ENCODE data around the gene DBN1. TPM values are rescaled to one million over a fixed set of nuclear protein-coding genes. Genes with fewer than 3 reads are reported as not detected.

DBN1 gene
- total and polyA plus RNA-seq, 9 of the 15 experiments (the other 6 are each of a cell fraction or from before 2014, with no cell fraction given), result 0.25 to 87.2 (median 27.9) TPM

- TF ChIP-seq MTF1 (CRISPR knock-in tag; IDR thresholded peaks at IDR 0.05; ENCODE audit: borderline replicate concordance) (no peak), RFX7 (CRISPR knock-in tag; IDR thresholded peaks at IDR 0.05) (no peak), ZNF239 (CRISPR knock-in tag; IDR thresholded peaks at IDR 0.05) (no peak), NELFE (IDR thresholded peaks at IDR 0.05; ENCODE audit: insufficient read depth, insufficient read length) (no peak), ZBTB2 (IDR thresholded peaks at IDR 0.05) (peak; percentile 54; the same call in 1 of the 2 replicates), MAZ (CRISPR knock-in tag; conservative IDR thresholded peaks at IDR 0.05 in 1 of 2, IDR thresholded peaks at IDR 0.05 in 1 of 2) (peak in 1 of 2 experiments; percentile 51; a peak in 1 of 4 replicates), MYNN (IDR thresholded peaks at IDR 0.05) (no peak), MYNN (CRISPR knock-in tag; IDR thresholded peaks at IDR 0.05) (no peak), MAFG (tag; conservative IDR thresholded peaks at IDR 0.05) (peak; percentile 90), SNIP1 (IDR thresholded peaks at IDR 0.05; ENCODE audit: low read depth) (no peak), ZFX (CRISPR knock-in tag; IDR thresholded peaks at IDR 0.05) (peak; percentile 77), FIP1L1 (IDR thresholded peaks at IDR 0.05; ENCODE audit: low read depth, low read length, poor library complexity, severe bottlenecking) (no peak), JUND (IDR thresholded peaks at IDR 0.05; ENCODE audit: borderline replicate concordance, low read depth, low read length) (peak; percentile 57), JUND (tag; IDR thresholded peaks at IDR 0.05; ENCODE audit: borderline replicate concordance, low read depth, low read length) (peak; percentile 8; the same call in 1 of the 3 replicates), RFX5 (IDR thresholded peaks at IDR 0.05; ENCODE audit: low read depth, low read length) (no peak), ZKSCAN1 (IDR thresholded peaks at IDR 0.05; ENCODE audit: low read depth, low read length) (no peak), FOXA1 (IDR thresholded peaks at IDR 0.05; ENCODE audit: borderline replicate concordance) (no peak), HMGN3 (IDR thresholded peaks at IDR 0.05; ENCODE audit: borderline replicate concordance, extremely low read depth, insufficient read length, low read depth, low read length) (no peak), ESRRA (IDR thresholded peaks at IDR 0.05; ENCODE audit: borderline replicate concordance, low read depth) (no peak), ZNF77 (CRISPR knock-in tag; IDR thresholded peaks at IDR 0.05) (no peak), BHLHE40 (IDR thresholded peaks at IDR 0.05; ENCODE audit: low read length) (0 out of 2 replicates have a peak, but pooled peaks have one; percentile 26), ESRRB (CRISPR knock-in tag; IDR thresholded peaks at IDR 0.05; ENCODE audit: borderline replicate concordance) (no peak), POLR2B (IDR thresholded peaks at IDR 0.05; ENCODE audit: low read depth, partially characterized antibody) (no peak), ZBTB12 (CRISPR knock-in tag; IDR thresholded peaks at IDR 0.05) (no peak), SREBF1 (IDR thresholded peaks at IDR 0.05; ENCODE audit: borderline replicate concordance, low read depth, low read length) (no peak), POLR2AphosphoS5 (IDR thresholded peaks at IDR 0.05; ENCODE audit: control insufficient read depth, insufficient read depth, low read depth, low read length) (peak; percentile 68), L3MBTL2 (IDR thresholded peaks at IDR 0.05) (no peak)
Measured at GRCh38 chr5:177427919-177428573, 45.4 kb downstream of the DBN1 start (continued).

Data from K562 (cell line).